ENCODE results near the gene ALOXE3. TPM values are rescaled to one million over a fixed set of nuclear protein-coding genes. Genes with fewer than 3 reads are reported as not detected.

ALOXE3 gene
- total and polyA plus RNA-seq, 4 donors, result not detected

DNA sequence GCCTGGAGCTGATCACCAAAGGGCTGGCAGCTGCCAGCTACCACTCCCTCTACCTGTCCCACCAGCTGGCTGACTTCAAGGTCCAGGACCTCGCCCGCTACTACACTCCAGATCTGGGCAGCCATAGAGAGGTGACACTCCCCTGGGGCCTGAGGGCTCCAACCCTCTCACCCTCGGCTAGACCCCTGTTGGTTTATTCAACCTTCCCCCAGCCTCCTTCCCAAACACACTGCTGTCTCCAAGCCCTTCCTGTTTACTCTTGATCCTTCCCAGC lies 48.8 kb downstream of the ALOXE3 start (continued):
- no peak for TF ChIP-seq JUND (IDR thresholded peaks at IDR 0.05)
- TF ChIP-seq HNF4A (conservative IDR thresholded peaks at IDR 0.05), result no peak
- TF ChIP-seq EGR1 (IDR thresholded peaks at IDR 0.05; ENCODE audit: low read depth in 2 of 2), result no peak
- TF ChIP-seq FOXA1 (IDR thresholded peaks at IDR 0.05), result no peak
- no peak for TF ChIP-seq FOXA2 (IDR thresholded peaks at IDR 0.05)
- no peak for TF ChIP-seq RXRA (IDR thresholded peaks at IDR 0.05)
- TF ChIP-seq, protein P1, sequence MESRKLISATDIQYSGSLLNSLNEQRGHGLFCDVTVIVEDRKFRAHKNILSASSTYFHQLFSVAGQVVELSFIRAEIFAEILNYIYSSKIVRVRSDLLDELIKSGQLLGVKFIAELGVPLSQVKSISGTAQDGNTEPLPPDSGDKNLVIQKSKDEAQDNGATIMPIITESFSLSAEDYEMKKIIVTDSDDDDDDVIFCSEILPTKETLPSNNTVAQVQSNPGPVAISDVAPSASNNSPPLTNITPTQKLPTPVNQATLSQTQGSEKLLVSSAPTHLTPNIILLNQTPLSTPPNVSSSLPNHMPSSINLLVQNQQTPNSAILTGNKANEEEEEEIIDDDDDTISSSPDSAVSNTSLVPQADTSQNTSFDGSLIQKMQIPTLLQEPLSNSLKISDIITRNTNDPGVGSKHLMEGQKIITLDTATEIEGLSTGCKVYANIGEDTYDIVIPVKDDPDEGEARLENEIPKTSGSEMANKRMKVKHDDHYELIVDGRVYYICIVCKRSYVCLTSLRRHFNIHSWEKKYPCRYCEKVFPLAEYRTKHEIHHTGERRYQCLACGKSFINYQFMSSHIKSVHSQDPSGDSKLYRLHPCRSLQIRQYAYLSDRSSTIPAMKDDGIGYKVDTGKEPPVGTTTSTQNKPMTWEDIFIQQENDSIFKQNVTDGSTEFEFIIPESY (IDR thresholded peaks at IDR 0.05), result no peak

DNA sequence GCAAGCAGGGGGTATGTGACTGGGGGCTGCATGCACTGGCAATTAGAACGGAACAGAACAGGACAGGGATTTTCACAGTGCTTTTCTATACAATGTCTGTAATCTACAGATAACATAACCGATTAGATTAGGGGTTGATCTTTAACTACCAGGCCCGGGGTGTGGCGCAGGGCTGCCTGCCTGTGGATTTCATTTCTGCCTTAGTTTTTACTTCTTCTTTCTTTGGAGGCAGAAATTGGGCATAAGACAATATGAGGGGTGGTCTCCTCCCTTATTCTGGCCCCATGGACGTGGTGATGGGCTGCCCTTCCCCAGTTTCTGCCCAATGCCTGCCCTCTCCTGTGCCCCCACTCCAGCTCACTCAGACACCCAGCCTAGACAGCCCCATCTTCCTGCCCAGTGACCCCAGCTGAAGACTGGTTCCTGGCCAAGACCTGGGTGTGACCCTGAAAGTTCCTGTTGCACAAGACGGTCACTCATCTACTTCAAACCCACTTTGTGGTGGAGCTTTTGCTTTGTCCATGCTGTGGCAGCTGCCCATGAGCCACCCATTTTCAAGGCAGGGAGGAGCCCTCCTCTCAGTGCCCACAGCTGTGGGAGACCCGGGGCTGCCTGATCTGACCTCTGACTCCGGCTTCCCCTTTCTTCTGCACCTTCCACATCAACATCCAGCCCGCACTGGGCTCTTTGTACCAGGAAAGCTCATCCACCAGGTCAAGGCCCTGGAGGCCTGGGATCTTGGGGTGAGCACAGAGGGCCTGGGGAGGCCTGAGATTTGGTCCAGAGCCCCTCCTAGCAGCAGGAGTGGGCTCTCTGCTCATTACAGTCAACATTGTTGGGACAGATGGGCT lies 49.4 kb downstream of the ALOXE3 start:
- Histone ChIP-seq H3K4me1 (ENCODE audit: control insufficient read depth in 4 of 4, insufficient read depth in 4 of 4, low read length in 3 of 4) (peaks cover 4 to 20% (median 6%) of the 10 kb centered on the region in 4 donors), H3K27me3 (ENCODE audit: control insufficient read depth in 4 of 4, insufficient read depth in 4 of 4, low read length in 3 of 4) (peaks cover 4 to 39% (median 10%) of the 10 kb centered on the region in 4 donors), H3K4me3 (ENCODE audit: low read depth in 1 of 3, low read length in 3 of 3) (no peak overlapping the region), H3K36me3 (ENCODE audit: control insufficient read depth in 4 of 4, insufficient read depth in 3 of 4, low read depth in 1 of 4, low read length in 3 of 4) (no peaks in the 10 kb centered on the region), H3K9me3 (ENCODE audit: control insufficient read depth in 4 of 4, low read length in 3 of 4) (no peaks in the 10 kb centered on the region), H3K27ac (ENCODE audit: low read depth in 1 of 2, low read length in 2 of 2) (no peak overlapping the region), H3K9ac (ENCODE audit: low read depth in 1 of 2, low read length in 2 of 2) (no peak overlapping the region)
- TF ChIP-seq HNF4A (conservative IDR thresholded peaks at IDR 0.05) (no peak), NR2F2 (IDR thresholded peaks at IDR 0.05) (peak; percentile 54), RAD21 (IDR thresholded peaks at IDR 0.05) (no peak), YY1 (IDR thresholded peaks at IDR 0.05) (no peak)
- TF ChIP-seq, protein P1 (IDR thresholded peaks at IDR 0.05), result no peak
- WGBS, result 31% methylated on average over 9 of the region's 9 CpGs
- no peak for DNase-seq (ENCODE audit: low spot score)

DNA sequence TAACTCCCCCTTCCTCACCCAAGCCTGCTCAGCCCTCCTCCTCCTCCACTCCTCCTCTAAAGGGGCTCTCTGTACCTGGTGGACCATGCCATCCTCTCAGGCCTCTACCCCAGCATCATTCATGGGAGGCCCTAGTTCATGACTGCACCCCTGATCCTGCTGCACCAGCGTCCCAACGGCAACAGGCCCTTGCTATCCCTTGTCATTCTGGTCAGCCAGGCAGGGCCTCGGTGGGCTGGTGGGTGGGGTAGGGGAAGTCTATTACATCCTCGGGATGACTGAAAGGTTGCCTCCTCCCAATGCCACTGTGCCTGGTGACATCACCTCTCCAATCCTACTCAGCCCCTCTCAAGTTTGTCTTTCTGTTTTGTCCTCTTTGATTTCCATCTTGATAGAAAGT lies 50.5 kb downstream of the ALOXE3 start:
- no peak overlapping the region for H3K27ac ChIP-seq (ENCODE audit: low read depth in 1 of 2, low read length in 2 of 2)
- H3K9me3 ChIP-seq (ENCODE audit: control insufficient read depth in 4 of 4, low read length in 3 of 4), result no peaks in the 10 kb centered on the region
- 33% methylated on average over 4 of the region's 4 CpGs for WGBS
- TF ChIP-seq, protein P1 (IDR thresholded peaks at IDR 0.05), result no peak
- no peak for TF ChIP-seq SP1 (IDR thresholded peaks at IDR 0.05)
- TF ChIP-seq TAF1 (conservative IDR thresholded peaks at IDR 0.05), result no peak
- no peak for TF ChIP-seq NR2F2 (IDR thresholded peaks at IDR 0.05)
- TF ChIP-seq GABPA (IDR thresholded peaks at IDR 0.05 in 1 of 2, conservative IDR thresholded peaks at IDR 0.05 in 1 of 2), result no peak
- TF ChIP-seq HNF4G (IDR thresholded peaks at IDR 0.05), result no peak
- TF ChIP-seq, protein P2, sequence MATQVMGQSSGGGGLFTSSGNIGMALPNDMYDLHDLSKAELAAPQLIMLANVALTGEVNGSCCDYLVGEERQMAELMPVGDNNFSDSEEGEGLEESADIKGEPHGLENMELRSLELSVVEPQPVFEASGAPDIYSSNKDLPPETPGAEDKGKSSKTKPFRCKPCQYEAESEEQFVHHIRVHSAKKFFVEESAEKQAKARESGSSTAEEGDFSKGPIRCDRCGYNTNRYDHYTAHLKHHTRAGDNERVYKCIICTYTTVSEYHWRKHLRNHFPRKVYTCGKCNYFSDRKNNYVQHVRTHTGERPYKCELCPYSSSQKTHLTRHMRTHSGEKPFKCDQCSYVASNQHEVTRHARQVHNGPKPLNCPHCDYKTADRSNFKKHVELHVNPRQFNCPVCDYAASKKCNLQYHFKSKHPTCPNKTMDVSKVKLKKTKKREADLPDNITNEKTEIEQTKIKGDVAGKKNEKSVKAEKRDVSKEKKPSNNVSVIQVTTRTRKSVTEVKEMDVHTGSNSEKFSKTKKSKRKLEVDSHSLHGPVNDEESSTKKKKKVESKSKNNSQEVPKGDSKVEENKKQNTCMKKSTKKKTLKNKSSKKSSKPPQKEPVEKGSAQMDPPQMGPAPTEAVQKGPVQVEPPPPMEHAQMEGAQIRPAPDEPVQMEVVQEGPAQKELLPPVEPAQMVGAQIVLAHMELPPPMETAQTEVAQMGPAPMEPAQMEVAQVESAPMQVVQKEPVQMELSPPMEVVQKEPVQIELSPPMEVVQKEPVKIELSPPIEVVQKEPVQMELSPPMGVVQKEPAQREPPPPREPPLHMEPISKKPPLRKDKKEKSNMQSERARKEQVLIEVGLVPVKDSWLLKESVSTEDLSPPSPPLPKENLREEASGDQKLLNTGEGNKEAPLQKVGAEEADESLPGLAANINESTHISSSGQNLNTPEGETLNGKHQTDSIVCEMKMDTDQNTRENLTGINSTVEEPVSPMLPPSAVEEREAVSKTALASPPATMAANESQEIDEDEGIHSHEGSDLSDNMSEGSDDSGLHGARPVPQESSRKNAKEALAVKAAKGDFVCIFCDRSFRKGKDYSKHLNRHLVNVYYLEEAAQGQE (IDR thresholded peaks at IDR 0.05), result no peak
- TF ChIP-seq, protein P3, sequence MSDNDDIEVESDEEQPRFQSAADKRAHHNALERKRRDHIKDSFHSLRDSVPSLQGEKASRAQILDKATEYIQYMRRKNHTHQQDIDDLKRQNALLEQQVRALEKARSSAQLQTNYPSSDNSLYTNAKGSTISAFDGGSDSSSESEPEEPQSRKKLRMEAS (IDR thresholded peaks at IDR 0.05), result no peak
- no peak for TF ChIP-seq EGR1 (IDR thresholded peaks at IDR 0.05; ENCODE audit: low read depth in 2 of 2)
- TF ChIP-seq FOXA2 (IDR thresholded peaks at IDR 0.05), result no peak
- peaks cover 3 to 12% (median 4%) of the 10 kb centered on the region in 4 donors for H3K4me1 ChIP-seq (ENCODE audit: control insufficient read depth in 4 of 4, insufficient read depth in 4 of 4, low read length in 3 of 4)
- H3K27me3 ChIP-seq (ENCODE audit: control insufficient read depth in 4 of 4, insufficient read depth in 4 of 4, low read length in 3 of 4), result peaks cover 4 to 42% (median 8%) of the 10 kb centered on the region in 4 donors
- DNase-seq (ENCODE audit: low spot score), result no peak
- no peak overlapping the region for H3K4me3 ChIP-seq (ENCODE audit: low read depth in 1 of 3, low read length in 3 of 3)
- no peak overlapping the region for H3K9ac ChIP-seq (ENCODE audit: low read depth in 1 of 2, low read length in 2 of 2)
- no peaks in the 10 kb centered on the region for H3K36me3 ChIP-seq (ENCODE audit: control insufficient read depth in 4 of 4, insufficient read depth in 3 of 4, low read depth in 1 of 4, low read length in 3 of 4)

All from liver (tissue), 9 donors.